Lower lobe of right lung (tissue), 2 donors: ENCODE results near the gene RNF213. TPM values are rescaled to one million over a fixed set of nuclear protein-coding genes. Genes with fewer than 3 reads are reported as not detected.

Experiments
- ATAC-seq, 2 donors: fragments of 200-7000 bp; cut with Tn5 transposase; one replicate each; pipeline ENCODE4 v1.9.1; 2020 to 2022; ENCODE audit warnings: mild to moderate bottlenecking in 2 of 2, moderate library complexity in 2 of 2
- DNase-seq: peaks from one replicate; pipeline ENCODE4 v3.0.0-alpha.2; 2020
- H3K27ac ChIP-seq: fragments of 200-600 bp; one replicate; pipeline ENCODE4 v1.8.0; 2022
- H3K27me3 ChIP-seq: fragments of 200-600 bp; one replicate; pipeline ENCODE4 v1.8.0; 2022; ENCODE audit warnings: low read depth
- H3K36me3 ChIP-seq: fragments of 200-600 bp; one replicate; pipeline ENCODE4 v1.8.0; 2022; ENCODE audit warnings: mild to moderate bottlenecking
- H3K4me1 ChIP-seq: fragments of 200-600 bp; one replicate; pipeline ENCODE4 v1.8.0; 2022
- H3K4me3 ChIP-seq: fragments of 200-600 bp; one replicate; pipeline ENCODE4 v1.8.0; 2022; ENCODE audit warnings: mild to moderate bottlenecking
- H3K9me3 ChIP-seq: fragments of 200-600 bp; one replicate; pipeline ENCODE4 v1.8.0; 2022
- intact Hi-C: fragments of 100-400 bp; cut with DNase I; formaldehyde crosslinking; loops from one replicate; pipeline ENCODE4 v1.11.0; 2022
- microRNA-seq: library from miRNA; unstranded; fragments of <30 nt; microRNA quantifications from one replicate; pipeline ENCODE4 v1.2.0, GENCODE V29; 2020; ENCODE audit warnings: borderline number of aligned reads
- total RNA-seq: library from RNA; stranded (reverse); fragmentation: NEBNext Ultra II Directional; extraction: Animal tissue kit (Norgen Biotek cat#: 25700); gene quantifications from one replicate; pipeline ENCODE4 v1.2.1, GENCODE V29; 2021
- TF ChIP-seq, protein P1 (sequence below): fragments of 200-600 bp; IDR thresholded peaks from one replicate; pipeline ENCODE4 v1.8.0; 2022; ENCODE audit warnings: antibody characterized with exemption, mild to moderate bottlenecking
- donor health status: DM: no; HTN: yes; CAD: no; lungs with severe emphysema.

Gene RNF213
- total RNA-seq, 1 donor from 2014 or later, result 300 TPM

DNA sequence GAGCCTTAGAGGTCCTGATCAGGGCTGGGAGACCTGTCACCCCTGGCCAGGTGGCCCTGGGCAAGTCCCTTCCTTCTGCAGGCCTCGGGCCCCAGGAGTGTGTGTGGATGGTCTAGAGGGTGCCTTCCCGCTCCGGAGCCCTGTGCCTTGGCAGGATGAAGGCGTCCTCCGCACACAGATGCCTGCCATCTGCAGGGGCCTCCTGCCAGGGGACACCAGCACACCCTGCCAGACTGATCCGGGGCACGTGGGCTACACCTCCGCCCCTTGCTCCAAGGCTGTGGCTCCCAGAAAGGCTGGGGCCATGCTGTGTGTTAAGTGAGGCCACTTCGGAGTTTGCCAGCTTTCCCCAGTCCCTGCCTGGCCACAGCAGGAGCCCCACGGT, 185.1 kb downstream of the RNF213 start:
- DNase-seq, result no peak
- no peaks in the 10 kb centered on the region for H3K9me3 ChIP-seq
- intact Hi-C loops, result no loop called here

DNA sequence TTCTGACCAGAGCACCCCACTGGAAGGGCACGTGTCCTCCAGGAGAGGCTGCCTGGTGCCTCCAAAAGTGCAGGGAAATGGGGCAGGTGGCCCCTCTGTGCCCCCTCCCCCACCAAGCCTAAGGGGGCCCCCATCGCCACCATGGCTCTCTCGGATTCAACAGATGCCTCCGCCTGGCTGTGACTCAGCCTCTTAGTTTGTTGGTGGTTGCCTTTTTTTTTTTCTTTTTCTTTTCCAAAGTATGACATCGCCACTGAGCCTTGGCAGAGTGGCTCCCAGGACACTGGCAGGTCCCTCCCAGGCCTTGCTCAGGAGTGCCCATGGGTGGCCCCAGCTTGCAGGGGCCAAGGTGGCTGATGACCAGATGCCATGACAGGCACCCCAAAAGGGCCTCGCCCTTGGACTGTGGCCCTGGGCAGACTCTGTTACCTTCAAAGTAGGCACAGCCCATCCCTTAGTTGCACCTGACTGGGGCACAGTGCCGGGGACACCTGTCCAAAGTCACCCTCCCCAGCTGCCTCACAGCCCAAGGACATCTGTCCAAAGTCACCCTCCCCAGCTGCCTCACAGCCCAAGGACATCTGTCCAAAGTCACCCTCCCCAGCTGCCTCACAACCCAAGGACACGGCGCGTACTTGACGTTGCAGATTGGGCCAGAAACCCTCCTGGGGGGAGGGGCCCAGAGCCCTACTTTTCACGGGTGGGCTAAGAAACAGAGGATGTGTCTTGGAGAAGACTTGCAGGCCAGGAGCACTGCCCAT, 186.2 kb downstream of the RNF213 start:
- Histone ChIP-seq H3K36me3 (no peaks in the 10 kb centered on the region), H3K4me3 (no peak overlapping the region), H3K4me1 (no peaks in the 10 kb centered on the region), H3K27ac (no peak overlapping the region), H3K9me3 (no peaks in the 10 kb centered on the region), H3K27me3 (no peaks in the 10 kb centered on the region)
- no peak for DNase-seq
- no peak for ATAC-seq
- TF ChIP-seq, protein P1, sequence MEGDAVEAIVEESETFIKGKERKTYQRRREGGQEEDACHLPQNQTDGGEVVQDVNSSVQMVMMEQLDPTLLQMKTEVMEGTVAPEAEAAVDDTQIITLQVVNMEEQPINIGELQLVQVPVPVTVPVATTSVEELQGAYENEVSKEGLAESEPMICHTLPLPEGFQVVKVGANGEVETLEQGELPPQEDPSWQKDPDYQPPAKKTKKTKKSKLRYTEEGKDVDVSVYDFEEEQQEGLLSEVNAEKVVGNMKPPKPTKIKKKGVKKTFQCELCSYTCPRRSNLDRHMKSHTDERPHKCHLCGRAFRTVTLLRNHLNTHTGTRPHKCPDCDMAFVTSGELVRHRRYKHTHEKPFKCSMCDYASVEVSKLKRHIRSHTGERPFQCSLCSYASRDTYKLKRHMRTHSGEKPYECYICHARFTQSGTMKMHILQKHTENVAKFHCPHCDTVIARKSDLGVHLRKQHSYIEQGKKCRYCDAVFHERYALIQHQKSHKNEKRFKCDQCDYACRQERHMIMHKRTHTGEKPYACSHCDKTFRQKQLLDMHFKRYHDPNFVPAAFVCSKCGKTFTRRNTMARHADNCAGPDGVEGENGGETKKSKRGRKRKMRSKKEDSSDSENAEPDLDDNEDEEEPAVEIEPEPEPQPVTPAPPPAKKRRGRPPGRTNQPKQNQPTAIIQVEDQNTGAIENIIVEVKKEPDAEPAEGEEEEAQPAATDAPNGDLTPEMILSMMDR, result no peak
- intact Hi-C loops, result no loop called here

More for the DNA sequence above, 185.1 kb downstream of the RNF213 start:
- ATAC-seq, result no peak
- TF ChIP-seq, protein P1, result no peak
- Histone ChIP-seq H3K27me3 (no peaks in the 10 kb centered on the region), H3K4me3 (no peak overlapping the region), H3K36me3 (no peaks in the 10 kb centered on the region), H3K4me1 (no peaks in the 10 kb centered on the region), H3K27ac (no peak overlapping the region)

DNA sequence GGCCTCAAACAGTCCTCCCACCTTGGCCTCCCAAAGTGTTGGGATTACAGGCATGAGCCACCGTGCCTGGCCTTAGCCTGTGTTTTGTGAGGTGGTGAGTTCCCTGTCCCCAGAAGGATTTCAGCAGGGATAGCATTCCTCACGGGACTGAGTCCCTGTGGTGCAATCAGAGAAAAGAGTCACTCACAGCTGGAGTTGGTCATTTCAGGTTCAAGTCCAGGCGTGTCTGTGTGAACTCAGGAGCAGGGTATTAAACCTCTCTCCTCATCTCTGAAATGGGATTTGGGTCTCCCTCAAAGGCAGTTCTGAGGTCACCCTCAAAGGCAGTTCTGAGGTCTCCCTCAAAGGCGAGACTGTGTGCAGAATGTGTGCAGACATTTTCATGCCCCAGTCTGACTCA, 187.1 kb downstream of the RNF213 start:
- Histone ChIP-seq H3K4me3 (no peak overlapping the region), H3K27ac (no peak overlapping the region), H3K9me3 (no peaks in the 10 kb centered on the region), H3K4me1 (no peaks in the 10 kb centered on the region), H3K36me3 (no peaks in the 10 kb centered on the region), H3K27me3 (no peaks in the 10 kb centered on the region)
- TF ChIP-seq, protein P1, result no peak
- DNase-seq (no peak), ATAC-seq (no peak)
- intact Hi-C loops, result no loop called here

Small RNA genes lying within 50 kb of the gene (microRNA-seq; reads per million reads assigned to microRNA genes)
- not detected for gene MIR4730

Other genes starting within 250 kb of the RNF213 start
- gene TBC1D16, start 225.0 kb upstream of the RNF213 start, total RNA-seq, result 24.7 TPM
- 14.1 TPM for gene CCDC40, start 224.2 kb upstream of the RNF213 start, total RNA-seq
- 143 TPM for gene GAA, start 159.3 kb upstream of the RNF213 start, total RNA-seq
- gene EIF4A3, start 113.7 kb upstream of the RNF213 start, total RNA-seq, result 54.1 TPM
- 0.50 TPM for gene CARD14, start 90.8 kb upstream of the RNF213 start, total RNA-seq
- gene SGSH, start 40.5 kb upstream of the RNF213 start, total RNA-seq, result 57.8 TPM
- 42.4 TPM for gene SLC26A11, start 40.4 kb upstream of the RNF213 start, total RNA-seq
- gene ENDOV, start 154.3 kb downstream of the RNF213 start, total RNA-seq, result 23.4 TPM
- gene NPTX1, start 215.8 kb downstream of the RNF213 start, total RNA-seq, result 2.1 TPM